ENCODE data around the gene TBCEL.
"Not testable (repeated sequence)": the region's sequence is repeated elsewhere in the genome, so short reads cannot be mapped to it uniquely, and the experiment has no call there.

The TBCEL gene

DNA sequence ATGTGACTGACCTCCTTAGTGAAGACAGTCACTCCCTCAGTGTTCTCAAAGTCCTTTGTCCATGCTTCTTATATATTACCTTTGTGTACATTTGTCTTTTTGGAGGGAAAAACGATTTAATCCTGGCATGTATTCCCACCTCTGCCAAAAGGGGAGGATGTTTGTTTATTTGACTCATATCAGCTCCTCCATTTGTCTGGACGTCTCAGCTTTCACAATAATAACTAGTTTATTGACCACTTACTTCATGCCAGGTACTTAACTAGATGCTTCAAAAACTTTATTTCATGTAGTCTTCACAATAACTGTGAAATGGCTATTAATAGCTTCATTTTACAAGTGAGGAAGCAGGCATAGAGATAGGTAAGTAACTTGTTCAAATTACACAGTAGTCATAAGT lies 5.3 kb downstream of the TBCEL start:
- no peak for DNase-seq (ENCODE audit: low read depth in 2 of 2)

DNA sequence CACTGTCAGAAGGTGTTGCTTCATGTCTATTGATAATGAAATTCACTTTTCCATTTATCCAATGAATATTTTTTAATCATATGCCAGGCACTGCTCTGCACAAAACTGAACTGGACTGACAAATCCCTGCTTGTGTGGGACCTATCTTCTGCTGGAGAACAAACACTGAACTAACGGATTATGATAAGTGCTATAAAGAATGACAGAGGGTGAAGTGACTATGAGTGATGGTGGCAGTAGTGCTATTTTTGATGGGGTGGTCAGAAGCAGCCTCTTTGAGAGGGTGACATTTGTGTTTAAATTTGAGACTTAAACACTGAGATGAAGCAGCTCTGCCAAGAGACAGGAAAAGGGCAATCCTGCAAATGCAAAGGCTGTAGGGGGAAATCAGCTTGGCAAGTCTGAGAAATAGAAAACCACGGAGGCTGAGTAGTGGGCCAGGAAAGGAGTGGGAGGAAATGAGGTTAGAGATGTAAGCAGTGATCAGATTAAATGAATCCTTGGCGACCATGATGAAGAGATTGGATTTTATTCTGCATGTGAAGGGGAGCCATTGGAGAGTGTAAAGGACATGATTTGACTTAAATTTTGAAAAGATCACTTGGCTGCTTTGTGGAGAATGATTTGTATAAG lies 6.0 kb downstream of the TBCEL start:
- DNase-seq (ENCODE audit: low read depth in 2 of 2): no peak

DNA sequence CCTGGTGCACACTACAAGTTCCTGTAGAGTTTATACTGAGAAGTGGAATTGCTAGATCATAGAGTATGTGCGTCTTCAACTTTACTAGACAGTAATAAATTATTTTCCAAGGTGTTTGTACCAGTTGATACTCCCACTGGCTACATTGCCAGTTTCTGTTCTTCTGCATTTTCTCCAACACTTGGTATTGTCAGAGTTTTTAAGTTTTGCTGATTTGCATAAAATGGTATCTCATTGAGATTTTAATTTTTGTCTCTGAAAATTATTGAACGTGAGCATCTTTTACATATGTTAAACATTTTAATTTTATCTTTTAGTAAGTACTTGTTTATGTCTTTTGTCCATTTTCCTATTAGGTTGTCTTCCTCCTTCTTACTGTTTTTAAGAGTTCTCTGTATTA lies 7.3 kb downstream of the TBCEL start:
- DNase-seq (ENCODE audit: low read depth in 2 of 2): no peak

DNA sequence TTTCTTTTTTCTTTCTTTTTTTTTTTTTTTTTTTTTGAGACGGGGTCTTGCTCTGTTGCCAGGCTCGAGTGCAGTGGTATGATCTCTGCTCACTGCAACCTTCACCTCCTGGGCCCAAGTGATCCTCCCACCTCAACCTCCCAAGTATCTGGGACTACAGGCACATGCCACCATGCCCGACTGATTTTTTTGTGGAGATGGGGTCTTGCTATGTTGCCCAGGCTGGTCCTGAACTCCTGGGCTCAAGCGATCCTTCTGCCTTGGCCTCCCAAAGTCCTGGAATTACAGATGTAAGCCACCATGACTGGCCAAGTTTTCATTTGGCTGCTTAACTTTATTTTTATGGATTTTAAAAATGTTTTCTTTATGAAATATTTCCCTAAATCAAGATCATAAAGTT lies 7.7 kb downstream of the TBCEL start:
- not testable (repeated sequence) for DNase-seq (ENCODE audit: low read depth in 2 of 2)

DNA sequence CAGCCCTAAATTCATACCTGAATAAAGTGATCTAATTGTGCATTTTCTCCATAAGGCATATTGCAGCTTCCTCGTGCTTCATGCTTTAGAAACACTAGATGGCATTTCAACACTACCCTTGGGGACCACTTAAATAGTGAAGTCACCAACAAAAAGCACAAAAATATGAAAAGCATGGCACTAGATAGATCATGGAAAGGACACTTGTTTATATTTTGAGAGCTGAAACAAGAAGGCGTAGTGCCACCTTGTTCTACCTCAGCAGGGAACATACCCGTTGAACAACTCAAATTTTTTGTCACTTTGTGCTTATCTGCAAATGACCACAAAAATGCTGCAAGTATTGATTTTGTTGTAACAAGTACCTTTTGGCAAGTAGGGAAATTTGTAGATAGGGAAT lies 8.6 kb downstream of the TBCEL start:
- DNase-seq (ENCODE audit: low read depth in 2 of 2): no peak

DNA sequence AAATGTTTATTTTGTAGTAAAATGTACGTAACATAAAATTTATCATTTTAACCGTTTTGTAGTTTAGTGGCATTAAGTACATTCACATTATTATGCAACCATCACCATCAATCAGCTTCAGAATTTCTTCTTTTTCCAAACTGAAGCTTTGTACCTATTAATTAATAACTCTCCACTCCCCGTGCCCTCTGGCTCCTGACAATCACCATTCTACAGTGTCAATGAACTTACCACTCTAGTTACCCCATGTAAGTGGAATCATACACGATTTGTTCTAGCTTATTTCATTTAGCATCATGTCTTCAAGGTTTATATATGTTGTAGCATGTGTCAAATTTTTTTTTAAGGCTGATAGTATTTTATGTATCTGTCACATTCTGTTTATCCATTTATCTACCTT lies 9.7 kb downstream of the TBCEL start:
- no peak for DNase-seq (ENCODE audit: low read depth in 2 of 2)

DNA sequence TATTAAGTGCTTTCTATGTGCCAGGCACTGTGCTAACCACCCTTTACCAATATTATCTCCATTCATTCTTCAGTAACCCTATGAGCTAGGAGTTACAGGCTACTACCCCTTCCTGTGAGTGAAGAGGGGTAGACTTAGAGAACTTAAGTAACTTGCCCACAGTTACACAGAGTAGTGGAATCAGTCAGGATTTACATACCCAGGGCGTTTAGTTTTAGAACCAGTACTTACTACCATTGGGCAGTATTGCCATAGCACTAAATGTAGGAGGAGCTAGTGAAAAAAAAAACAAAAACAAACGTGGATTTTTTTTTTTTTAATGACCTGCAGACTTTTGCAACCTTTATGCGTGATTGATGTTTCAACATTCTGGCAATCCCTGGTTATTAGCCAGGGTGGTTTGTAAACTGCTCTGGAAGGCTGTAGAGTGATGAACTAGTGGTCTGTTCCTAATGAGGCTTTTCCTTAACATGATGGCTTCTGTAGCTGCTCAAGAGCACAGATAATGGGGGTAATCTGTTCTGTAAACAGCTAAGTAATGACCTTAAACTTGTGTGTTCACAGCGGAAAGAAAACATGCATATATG lies 11.4 kb downstream of the TBCEL start:
- DNase-seq (ENCODE audit: low read depth in 2 of 2): no peak

DNA sequence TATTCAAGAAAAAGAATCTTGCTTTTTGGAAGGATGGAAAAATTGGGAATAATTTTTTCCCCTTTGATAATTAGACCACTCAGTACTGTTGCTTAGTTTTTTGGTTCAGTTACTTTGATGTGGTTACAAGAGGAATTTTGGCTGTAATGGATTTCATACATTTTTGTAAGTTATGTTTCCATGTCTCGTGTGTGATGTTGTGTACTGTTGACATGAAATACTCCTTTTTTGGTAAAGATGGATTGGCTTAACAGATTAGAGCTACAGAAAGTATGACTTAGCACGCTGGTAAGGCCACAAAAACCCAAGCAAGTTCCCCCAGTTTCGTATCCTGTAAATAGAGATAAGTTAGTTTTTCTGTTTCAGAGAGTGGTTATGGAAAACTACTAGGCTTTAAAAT lies 11.9 kb downstream of the TBCEL start:
- no peak for DNase-seq (ENCODE audit: low read depth in 2 of 2)

DNA sequence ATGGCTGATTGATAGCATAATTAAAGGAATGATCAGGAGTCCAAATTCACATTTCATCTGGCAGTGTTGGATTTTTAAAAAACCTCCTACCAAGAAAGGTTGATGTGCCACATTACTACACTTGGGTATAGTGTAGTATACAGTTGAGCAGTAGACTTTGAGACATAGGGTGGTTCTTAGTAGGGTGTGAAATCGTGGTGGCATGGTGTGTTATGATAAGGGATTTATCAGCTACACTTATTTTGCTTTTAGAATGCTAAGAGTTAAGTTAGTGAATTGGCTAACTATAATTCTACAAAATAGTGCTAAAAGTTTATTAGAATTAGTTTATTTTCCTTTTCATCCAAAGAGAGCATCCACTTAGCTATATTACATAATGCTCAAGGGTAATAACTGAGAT lies 13.1 kb downstream of the TBCEL start:
- DNase-seq (ENCODE audit: low read depth in 2 of 2): no peak

DNA sequence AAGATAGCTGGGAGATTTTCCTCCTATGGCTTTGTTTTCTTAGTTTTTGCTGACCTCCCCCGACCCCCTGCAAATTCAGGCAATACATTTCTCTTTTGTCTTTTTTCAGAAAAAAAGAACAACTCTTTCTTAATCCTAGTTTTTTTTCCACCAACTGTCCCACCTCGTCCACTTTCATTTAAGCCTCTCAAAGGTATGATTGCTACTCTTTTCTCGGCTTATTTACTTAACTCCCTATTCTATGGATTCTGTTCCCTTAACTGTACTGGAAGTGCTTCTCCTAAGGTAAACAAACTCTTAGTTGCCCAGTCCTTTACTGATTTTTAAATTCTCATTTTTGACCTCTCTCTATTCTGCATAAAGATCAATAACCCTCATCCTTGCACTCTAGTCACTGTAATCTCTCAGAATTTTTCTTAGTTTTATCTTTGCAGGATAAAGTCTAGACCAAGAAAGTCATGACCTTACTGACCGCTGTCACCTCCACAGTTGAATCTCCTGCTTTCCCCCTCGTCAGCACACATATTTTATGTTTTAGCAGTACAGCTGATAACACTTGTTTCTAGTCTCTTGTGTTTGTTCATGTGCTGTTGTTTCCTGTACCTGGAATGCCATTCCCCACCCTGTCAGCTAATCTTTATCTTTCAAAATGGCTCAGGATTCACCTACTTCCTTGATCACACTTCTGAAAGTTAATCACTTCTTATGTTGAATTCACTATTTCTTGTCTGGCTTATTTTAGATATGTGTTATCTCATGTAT lies 14.9 kb downstream of the TBCEL start:
- no peak for DNase-seq (ENCODE audit: low read depth in 2 of 2)

DNA sequence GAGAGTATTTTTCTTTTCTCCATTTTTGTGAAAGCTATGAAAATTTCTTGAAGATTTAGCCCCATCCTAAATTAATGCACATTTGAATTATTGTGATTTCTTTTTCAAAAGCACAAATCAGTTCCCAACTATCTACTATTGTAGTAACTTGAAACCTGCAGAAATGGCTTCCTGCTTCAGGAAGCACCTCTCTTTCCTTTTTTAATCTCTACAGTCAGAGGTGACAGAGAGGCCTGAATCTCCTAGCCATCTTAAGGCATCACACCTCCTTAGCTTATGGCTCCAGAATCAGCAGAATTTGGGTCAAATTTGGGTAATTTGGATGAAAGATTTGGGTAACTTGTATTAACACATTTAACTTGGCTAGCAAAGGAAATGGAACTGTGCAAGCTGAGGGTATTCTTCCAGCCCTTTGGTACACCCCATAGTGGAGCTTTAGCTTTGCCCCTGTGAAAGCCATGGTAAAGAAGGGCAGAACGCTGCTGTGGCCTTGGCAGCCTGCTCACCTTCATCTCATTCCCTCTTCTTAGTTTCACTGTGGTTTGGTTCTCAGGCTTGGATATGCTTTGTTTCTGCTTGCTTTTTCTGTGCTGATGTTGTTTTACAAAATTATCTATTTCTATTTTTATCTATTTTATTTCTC lies 16.2 kb downstream of the TBCEL start:
- DNase-seq (ENCODE audit: low read depth in 2 of 2): no peak

DNA sequence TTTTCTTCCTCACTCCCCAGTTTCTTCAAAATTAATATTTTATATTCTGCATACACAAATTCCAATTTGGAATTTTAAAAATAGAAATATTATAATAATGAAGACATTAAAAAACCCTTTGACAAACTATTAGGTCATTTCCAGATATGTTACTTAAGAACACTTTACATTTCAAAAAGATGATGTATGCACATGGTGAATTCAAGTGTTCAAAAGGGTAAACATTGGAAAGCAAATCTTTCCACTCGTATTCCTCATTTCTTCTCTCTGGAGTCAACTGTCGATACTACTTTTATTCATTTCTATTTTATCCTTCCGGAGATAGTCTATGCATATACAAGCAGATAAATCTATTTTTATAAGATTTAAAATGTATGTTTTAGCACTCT lies 16.7 kb downstream of the TBCEL start:
- DNase-seq (ENCODE audit: low read depth in 2 of 2): no peak

DNA sequence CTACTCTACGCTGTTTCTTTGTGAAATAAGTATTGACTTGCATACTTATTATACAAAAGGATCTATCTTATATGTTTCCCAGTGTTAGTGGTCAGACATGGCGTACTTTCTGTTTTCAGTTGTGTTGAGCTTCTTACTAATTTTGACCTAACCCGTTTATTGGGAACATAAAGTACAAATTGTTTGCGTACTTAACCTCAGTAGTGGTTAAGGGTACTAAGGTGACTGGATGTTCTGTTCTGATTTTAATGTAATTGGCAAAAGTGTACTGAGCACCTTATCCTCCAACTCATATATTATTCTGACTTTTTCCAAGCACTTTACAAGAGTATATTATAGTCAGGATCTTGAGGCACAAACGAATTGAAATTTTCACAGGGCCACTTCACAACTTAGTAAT lies 17.2 kb downstream of the TBCEL start:
- DNase-seq (ENCODE audit: low read depth in 2 of 2): no peak

DNA sequence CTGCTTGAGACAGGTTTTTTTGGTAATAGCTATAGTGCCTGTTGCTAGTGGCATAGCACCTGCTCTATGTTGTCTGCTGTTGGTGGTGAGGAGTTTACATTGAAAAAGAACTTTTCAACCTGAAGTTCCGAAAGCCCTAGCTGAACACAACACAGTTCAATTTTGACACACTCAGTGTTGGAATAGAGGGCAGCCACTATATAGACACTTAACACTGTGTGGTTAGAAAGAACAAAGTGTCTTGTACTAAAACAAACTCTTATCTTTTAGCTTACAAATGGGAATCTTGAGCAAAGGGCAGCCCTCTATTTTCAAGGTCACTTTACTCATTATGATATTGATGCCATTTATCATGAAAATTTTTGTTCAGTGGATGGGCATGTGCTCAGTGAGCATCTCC lies 18.4 kb downstream of the TBCEL start:
- no peak for DNase-seq (ENCODE audit: low read depth in 2 of 2)

DNA sequence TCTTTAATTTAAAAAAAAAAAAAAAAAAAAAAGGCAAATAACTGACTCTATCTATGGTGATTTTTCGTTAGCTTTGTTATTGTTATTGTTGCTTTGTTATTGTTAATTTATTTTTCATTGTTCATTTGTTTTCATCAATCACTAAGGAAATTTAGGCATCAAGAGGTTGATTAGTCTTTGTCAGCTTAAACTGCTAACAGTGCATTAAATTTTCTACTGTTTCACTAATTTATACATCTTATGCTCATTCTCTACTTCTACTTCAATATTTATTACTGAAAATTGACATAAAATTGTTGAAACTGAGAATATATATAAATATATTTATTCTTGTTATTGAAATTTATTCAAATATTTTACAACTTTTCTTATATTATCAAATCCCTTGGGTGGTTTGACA lies 24.0 kb downstream of the TBCEL start:
- no peak for DNase-seq (ENCODE audit: low read depth in 2 of 2)

DNA sequence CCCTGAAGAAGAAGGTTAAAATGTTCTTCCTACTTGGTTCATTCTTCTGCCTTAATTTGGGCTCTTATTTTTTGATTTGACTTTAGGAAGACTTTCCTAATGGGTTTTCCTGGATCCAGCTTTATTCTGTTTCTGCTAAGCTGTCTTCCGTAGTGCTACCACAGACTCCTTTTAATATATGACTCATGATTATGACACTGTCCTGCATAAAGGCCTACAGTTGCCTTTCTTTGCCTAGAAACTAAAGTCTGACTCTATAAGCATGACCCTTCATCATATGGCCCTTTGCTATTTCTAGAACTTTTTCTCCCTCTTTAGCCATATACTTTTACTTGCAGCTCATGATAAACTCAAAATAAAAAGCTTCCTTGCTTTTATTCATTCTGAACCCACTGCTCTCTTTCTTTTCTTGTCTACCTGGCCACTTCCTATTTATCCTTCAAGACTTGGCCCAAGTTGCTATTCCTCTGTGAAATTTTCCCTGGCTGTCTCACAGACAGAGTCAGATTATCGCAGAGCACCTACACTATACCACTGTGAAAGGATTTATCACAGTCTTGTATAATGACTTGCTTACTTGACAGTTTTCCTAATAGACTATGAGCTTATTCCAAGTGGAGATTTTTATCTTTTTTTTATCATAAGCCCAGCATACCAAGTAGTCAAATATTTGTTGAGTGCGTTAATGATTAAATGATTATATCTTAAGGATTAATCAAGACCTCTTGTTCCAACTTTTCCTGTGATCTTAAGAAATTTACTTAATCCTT lies 24.7 kb downstream of the TBCEL start:
- DNase-seq (ENCODE audit: low read depth in 2 of 2): no peak

DNA sequence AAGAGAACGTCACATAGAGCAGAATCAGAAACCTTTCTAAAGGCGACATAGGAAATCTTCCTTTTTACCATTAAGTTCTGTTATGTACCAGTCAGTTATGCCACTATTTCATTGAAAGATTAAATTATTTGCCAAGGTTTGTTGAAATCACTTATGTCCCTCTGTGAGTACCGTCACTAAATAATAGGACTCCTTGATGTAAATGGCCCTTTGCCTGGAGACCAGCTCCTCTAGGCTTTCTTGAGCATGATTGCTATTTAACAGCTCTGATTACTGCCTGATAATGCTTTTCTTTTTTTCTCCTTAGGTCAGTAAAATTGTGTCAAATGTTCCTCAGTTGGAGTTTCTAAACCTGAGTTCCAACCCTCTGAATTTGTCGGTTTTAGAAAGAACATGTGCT lies 29.3 kb downstream of the TBCEL start:
- no peak for DNase-seq (ENCODE audit: low read depth in 2 of 2)

DNA sequence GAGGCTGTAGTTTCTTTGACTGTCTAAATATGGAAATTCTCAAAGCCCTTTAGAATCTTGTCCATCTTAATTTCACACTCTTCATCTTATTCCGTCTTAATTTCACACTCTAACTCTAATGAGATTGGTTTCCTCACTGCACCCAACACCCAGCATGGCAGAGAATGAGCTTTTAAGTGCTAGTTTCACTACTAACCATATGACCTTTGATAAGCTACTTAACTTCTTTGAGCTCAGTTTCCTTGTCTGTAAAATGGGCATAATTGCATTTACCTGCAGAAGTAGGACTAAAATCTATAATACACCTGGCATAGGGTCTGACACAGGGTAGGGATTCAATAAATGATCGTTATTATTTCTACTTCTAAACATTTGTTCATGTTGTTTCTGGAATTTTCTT lies 30.4 kb downstream of the TBCEL start:
- DNase-seq (ENCODE audit: low read depth in 2 of 2): no peak

DNA sequence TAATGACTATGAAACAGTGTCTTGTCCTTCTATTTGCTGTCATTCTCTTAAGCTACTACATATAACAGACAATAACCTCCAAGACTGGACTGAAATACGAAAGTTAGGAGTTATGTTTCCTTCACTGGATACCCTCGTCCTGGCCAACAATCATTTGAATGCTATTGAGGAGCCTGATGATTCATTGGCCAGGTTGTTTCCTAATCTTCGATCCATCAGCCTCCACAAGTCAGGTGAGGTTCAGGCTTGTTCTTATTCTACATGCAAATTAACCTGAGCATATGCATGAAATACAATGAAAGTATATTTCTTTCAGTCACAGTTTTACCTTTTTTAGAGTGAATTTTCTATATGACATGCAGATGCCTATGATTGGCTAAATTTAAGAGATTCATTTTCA lies 31.2 kb downstream of the TBCEL start:
- no peak for DNase-seq (ENCODE audit: low read depth in 2 of 2)

DNA sequence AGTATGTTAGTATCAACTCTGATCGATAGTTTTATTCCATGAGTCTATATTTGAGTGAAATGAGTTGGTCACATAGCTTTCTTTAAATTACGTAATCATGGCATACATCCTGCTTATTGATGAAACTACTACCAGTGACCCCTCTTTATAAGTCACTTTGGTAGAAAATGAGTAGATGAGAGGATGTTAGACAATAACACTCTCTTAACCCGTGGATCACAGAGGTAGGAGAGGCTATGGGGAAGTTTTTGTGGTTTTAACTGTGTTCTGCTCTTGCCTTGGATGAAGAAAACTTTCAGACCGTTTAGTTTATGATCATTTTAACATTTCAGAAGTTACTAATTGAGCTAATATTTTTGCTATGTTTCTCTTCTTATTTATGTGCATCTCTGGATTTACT lies 34.0 kb downstream of the TBCEL start:
- no peak for DNase-seq (ENCODE audit: low read depth in 2 of 2)

DNA sequence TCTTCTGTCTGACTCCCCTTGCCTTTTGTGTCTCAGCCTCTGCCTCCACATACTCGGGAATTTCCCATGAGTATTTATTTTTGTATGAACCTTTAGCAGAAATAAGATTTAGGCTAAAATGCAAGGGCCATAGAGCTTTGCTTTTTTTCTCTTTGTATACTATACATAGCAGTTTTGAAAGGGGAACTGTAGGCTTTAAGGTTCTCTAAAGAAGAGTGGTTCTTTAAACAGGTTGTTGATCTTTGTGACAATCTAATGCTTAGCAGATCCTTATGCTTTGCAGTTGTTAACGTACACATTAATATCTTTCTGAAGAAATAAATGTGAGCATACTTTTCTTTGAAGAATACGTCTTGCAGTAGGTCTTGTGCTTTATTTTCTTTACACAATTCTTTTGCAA lies 35.0 kb downstream of the TBCEL start:
- DNase-seq (ENCODE audit: low read depth in 2 of 2): no peak

DNA sequence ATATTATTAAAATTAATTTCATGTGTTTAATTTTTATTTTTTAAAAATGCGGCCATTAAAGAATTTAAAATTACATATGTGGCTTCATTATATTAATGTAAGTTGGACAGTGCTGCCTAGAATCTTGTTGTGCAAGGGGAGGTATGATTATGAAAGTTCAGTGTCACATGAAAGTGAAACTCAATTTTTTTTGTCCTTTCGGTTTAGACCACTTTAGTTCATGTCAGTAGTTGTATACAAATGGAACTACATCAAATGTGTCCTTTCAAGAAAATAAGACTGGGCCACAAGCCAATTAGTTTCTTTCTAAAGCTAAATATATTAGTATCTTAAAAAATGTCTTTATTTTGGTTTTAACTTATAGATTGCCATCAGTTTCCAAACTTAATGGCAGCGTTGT lies 35.7 kb downstream of the TBCEL start:
- no peak for DNase-seq (ENCODE audit: low read depth in 2 of 2)
